Breast epithelium (tissue), 3 donors: Measurements from ENCODE around the gene HOOK2.

Source experiments
- POLR2A ChIP-seq: fragments of 450-650 bp; IDR thresholded peaks from one replicate; pipeline ENCODE4 v1.6.1; 2016; ENCODE audit warnings: antibody characterized with exemption, mild to moderate bottlenecking, moderate library complexity
- TF ChIP-seq, protein P1 (sequence below), 3 donors: fragments of 450-650 bp; IDR thresholded peaks; one replicate each; pipeline ENCODE4 v1.5.1; 2016 to 2017; ENCODE audit warnings: antibody characterized with exemption in 3 of 3, mild to moderate bottlenecking in 3 of 3, moderate library complexity in 3 of 3

DNA sequence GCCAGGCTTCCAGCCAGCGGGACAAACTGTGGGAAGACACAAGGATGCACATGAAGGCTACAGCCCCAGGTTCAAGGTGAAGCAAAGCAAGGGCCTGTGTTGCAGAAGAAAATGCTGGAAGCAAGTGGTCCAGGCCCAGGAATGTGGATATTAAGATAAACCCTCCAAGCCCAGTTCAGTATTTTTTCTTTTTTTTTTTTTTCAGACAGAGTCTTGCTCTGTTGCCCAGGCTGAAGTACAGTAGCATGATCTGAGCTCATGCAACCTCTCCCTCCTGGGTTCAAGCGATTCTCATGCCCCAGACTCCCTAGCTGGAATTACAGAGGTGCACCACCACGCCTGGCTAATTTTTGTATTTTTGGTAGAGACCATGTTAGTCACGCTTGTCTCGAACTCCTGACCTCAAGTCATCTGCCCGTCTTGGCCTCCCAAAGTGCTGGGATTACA lies 21.8 kb upstream of the HOOK2 start:
- TF ChIP-seq, protein P1, sequence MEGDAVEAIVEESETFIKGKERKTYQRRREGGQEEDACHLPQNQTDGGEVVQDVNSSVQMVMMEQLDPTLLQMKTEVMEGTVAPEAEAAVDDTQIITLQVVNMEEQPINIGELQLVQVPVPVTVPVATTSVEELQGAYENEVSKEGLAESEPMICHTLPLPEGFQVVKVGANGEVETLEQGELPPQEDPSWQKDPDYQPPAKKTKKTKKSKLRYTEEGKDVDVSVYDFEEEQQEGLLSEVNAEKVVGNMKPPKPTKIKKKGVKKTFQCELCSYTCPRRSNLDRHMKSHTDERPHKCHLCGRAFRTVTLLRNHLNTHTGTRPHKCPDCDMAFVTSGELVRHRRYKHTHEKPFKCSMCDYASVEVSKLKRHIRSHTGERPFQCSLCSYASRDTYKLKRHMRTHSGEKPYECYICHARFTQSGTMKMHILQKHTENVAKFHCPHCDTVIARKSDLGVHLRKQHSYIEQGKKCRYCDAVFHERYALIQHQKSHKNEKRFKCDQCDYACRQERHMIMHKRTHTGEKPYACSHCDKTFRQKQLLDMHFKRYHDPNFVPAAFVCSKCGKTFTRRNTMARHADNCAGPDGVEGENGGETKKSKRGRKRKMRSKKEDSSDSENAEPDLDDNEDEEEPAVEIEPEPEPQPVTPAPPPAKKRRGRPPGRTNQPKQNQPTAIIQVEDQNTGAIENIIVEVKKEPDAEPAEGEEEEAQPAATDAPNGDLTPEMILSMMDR (IDR thresholded peaks at IDR 0.05): no peak
- no peak for TF ChIP-seq POLR2A
